GM12878 (cell line): ENCODE results near the gene PPP5C. TPM values are rescaled to one million over a fixed set of nuclear protein-coding genes. Genes with fewer than 3 reads are reported as not detected.

Source experiments
- ATAC-seq: fragments of 200-7000 bp; cut with Tn5 transposase; 3 replicates; pipeline ENCODE4 v1.9.1; 2020; ENCODE audit warnings: mild to moderate bottlenecking, moderate library complexity
- BruUV-seq: library from RNA; stranded (reverse); fragments of 400-500 nt; replicated peaks from 2 replicates; lab custom pipeline; 2021; lab: Mats Ljungman, UMichigan
- CTCF ChIA-PET: fragments of 300-600 bp; sonication (Branson Sonifier 250); formaldehyde crosslinking; extraction: SDS; loops from one replicate; lab custom pipeline; 2021; ENCODE audit warnings: inconsistent platforms; lab: Yijun Ruan, JAX
- POLR2A ChIA-PET: fragments of 350-600 bp; formaldehyde crosslinking; extraction: SDS; loops from one replicate; lab custom pipeline; 2021; ENCODE audit warnings: inconsistent platforms; lab: Charles Lee
- RAD21 ChIA-PET: fragments of 300-600 bp; sonication (Branson Sonifier 250); formaldehyde crosslinking; loops from one replicate; lab custom pipeline; 2023; ENCODE audit warnings: antibody characterized with exemption; ENCODE audit not compliant: unreplicated experiment; lab: Charles Lee
- SMC1A ChIA-PET: fragments of 300-600 bp; sonication (Branson Sonifier 250); formaldehyde crosslinking; loops from one replicate; lab custom pipeline; 2023; ENCODE audit not compliant: unreplicated experiment, uncharacterized antibody; lab: Charles Lee
- DNase-seq: peaks from one replicate; pipeline ENCODE4 v3.0.0-alpha.2; 2011; ENCODE audit warnings: low read depth, low spot score
- FAIRE-seq: peaks from 3 replicates; lab custom pipeline; 2011; peaks lifted over from hg19 to GRCh38; lab: Jason Lieb, UNC
- H2AFZ ChIP-seq: 2 replicates; pipeline ENCODE4 v1.6.0; 2011; ENCODE audit warnings: low read depth, low read length, control low read depth; ENCODE audit not compliant: control insufficient read depth
- H3K27ac ChIP-seq: 2 replicates; pipeline ENCODE4 v1.5.1; 2011; ENCODE audit warnings: control low read depth; ENCODE audit not compliant: control insufficient read depth, insufficient read depth
- H3K27me3 ChIP-seq, 2 experiments: replicated peaks in 1 of 2; 2 replicates each; pipeline versions ENCODE4 v1.6.0 to v1.6.1; 2011; ENCODE audit warnings: low read length in 1 of 2; ENCODE audit not compliant: control insufficient read depth in 2 of 2, insufficient read depth in 2 of 2
- H3K36me3 ChIP-seq, 2 experiments: 2 replicates each; pipeline ENCODE4 v1.5.1; 2011; ENCODE audit warnings: low read length in 1 of 2; ENCODE audit not compliant: control insufficient read depth in 2 of 2, insufficient read depth in 2 of 2
- H3K4me1 ChIP-seq: 2 replicates; pipeline ENCODE4 v1.6.1; 2011; ENCODE audit warnings: mild to moderate bottlenecking, low read length, moderate library complexity, mixed read lengths; ENCODE audit not compliant: control insufficient read depth, insufficient read depth
- H3K4me2 ChIP-seq: 2 replicates; pipeline ENCODE4 v1.6.0; 2011; ENCODE audit warnings: control low read depth; ENCODE audit not compliant: control insufficient read depth, insufficient read depth
- H3K4me3 ChIP-seq: fragments of 200-600 bp; sonication (generic); 2 replicates; pipeline ENCODE4 v1.5.1; 2016
- H3K79me2 ChIP-seq: 2 replicates; pipeline ENCODE4 v1.6.0; 2011; ENCODE audit warnings: low read length; ENCODE audit not compliant: control insufficient read depth, insufficient read depth
- H3K9ac ChIP-seq: 2 replicates; pipeline ENCODE4 v1.8.0; 2011; ENCODE audit warnings: low read length, control low read depth, mixed read lengths; ENCODE audit not compliant: control insufficient read depth, insufficient read depth
- H3K9me3 ChIP-seq: replicated peaks from 3 replicates; pipeline ENCODE4 v1.5.1; 2011; ENCODE audit warnings: mild to moderate bottlenecking, low read length; ENCODE audit not compliant: control insufficient read depth, insufficient read depth
- H4K20me1 ChIP-seq: 2 replicates; pipeline ENCODE4 v1.6.0; 2011; ENCODE audit not compliant: control insufficient read depth, insufficient read depth
- GABPA ChIP-seq: IDR thresholded peaks from 2 replicates; pipeline ENCODE4 v1.6.1; 2014; ENCODE audit warnings: antibody characterized with exemption, low read depth, mild to moderate bottlenecking, inconsistent platforms
- NRF1 ChIP-seq: conservative IDR thresholded peaks from 2 replicates; pipeline ENCODE4 v1.6.1; 2011; ENCODE audit warnings: mild to moderate bottlenecking, low read depth, low read length, improper control_type of control experiment
- WGBS: methylation state at CpG from one replicate; pipeline ENCODE4 v1.1.6; 2016; ENCODE audit warnings: low lambda C conversion rate; ENCODE audit not compliant: insufficient replicate concordance, insufficient coverage; ENCODE audit errors: missing lambda C conversion rate; 5-methylcytosine and 5-hydroxymethylcytosine counted together
- in situ Hi-C: fragments of 300-500 bp; cut with MboI; formaldehyde crosslinking; loops from 9 replicates; pipeline ENCODE4 v1.14.3; 2018; ENCODE audit warnings: mixed read lengths
- intact Hi-C: fragments of 100-400 bp; cut with micrococcal nuclease; formaldehyde crosslinking; loops from one replicate; pipeline ENCODE4 v1.14.2; 2022; ENCODE audit not compliant: unreplicated experiment
- polyA plus RNA-seq, 11 experiments: library from polyadenylated mRNA; depleted of rRNA in 4 of 11; unstranded in 6 of 11; stranded (reverse) in 5 of 11; fragments of >200 nt; fragmentation: Nextera tagmentation in 4 of 11; fragmentation: Illumina TruSeq in 1 of 11; extraction: Ambion mirVana in 4 of 11; extraction: Trizol in 1 of 11; gene quantifications; 1 replicate in 1 of 11; 2 replicates in 10 of 11; pipeline versions ENCODE4 v1.2.1 to v1.2.3, GENCODE V29; 2011 to 2016; ENCODE audit warnings: inconsistent platforms in 2 of 11, missing spikeins in 2 of 11, low read depth in 1 of 11
- total RNA-seq, 4 experiments: library from RNA; depleted of rRNA in 3 of 4; stranded (reverse); fragments of >200 nt in 3 of 4; fragmentation: Illumina TruSeq in 1 of 4; extraction: Trizol in 1 of 4; gene quantifications; 2 replicates each; pipeline versions ENCODE4 v1.2.1 to v1.2.3, GENCODE V29; 2013 to 2021
- TF ChIP-seq, protein P1 (sequence below): fragments of 450-650 bp; IDR thresholded peaks from 2 replicates; pipeline ENCODE4 v1.6.1; 2017; ENCODE audit warnings: mild to moderate bottlenecking, moderate library complexity
- TF ChIP-seq, protein P2 (sequence below): IDR thresholded peaks from 2 replicates; pipeline ENCODE4 v1.6.1; 2011; ENCODE audit warnings: borderline replicate concordance, low read depth, mild to moderate bottlenecking, moderate library complexity, low read length; ENCODE audit not compliant: insufficient read depth, poor library complexity, severe bottlenecking
- TF ChIP-seq, protein P3 (sequence below), 3 experiments: IDR thresholded peaks in 2 of 3; conservative IDR thresholded peaks in 1 of 3; 2 replicates each; pipeline ENCODE4 v1.5.1; 2011; ENCODE audit warnings: low read depth in 3 of 3, low read length in 3 of 3, mild to moderate bottlenecking in 3 of 3, control low read depth in 2 of 3, moderate library complexity in 2 of 3, inconsistent platforms in 1 of 3, mixed read lengths in 1 of 3; ENCODE audit not compliant: control insufficient read depth in 2 of 3, insufficient read depth in 1 of 3; ENCODE audit errors: extremely low read depth in 1 of 3
- TF ChIP-seq, protein P4 (sequence below): IDR thresholded peaks from 2 replicates; pipeline ENCODE4 v1.6.1; 2011; ENCODE audit warnings: mild to moderate bottlenecking, low read depth, low read length, moderate library complexity; ENCODE audit not compliant: insufficient replicate concordance
- TF ChIP-seq, protein P5 (sequence below): fragments of 450-650 bp; IDR thresholded peaks from 2 replicates; pipeline ENCODE4 v1.6.1; 2017; ENCODE audit warnings: mild to moderate bottlenecking

Gene PPP5C
- total and polyA plus RNA-seq, 10 of the 15 experiments (the other 5 are each of a cell fraction or from before 2014, with no cell fraction given) = 1.1 to 154 (median 94.5) TPM

DNA sequence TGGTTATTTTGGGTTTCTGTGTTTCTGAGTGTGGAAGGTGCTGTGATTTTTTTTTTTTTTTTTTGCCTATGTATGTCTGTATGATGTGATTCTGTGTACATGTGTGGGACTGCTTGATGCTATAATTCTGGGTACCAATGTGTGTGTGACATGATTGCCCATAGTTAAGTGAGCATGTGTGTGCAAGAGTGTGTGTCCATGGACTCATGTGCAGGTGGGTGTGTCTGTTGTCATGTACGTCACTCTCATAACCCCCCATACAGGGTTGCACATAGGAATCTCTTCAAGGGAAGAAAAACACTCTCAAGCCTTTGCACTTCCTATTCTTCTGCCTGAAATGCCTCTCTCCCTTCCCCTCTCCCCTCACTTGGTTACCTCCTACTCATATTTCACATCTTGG is 2.5 kb upstream of the PPP5C start:
- Histone ChIP-seq H4K20me1 (no peaks in the 10 kb centered on the region), H3K27me3 (no peaks in the 10 kb centered on the region), H3K9ac (no peak overlapping the region), H3K36me3 (no peaks in the 10 kb centered on the region), H3K4me3 (no peak overlapping the region), H3K9me3 (no peaks in the 10 kb centered on the region), H3K27ac (no peak overlapping the region), H2AFZ (no peak overlapping the region), H3K4me2 (no peak overlapping the region), H3K79me2 (peaks cover 23% of the 10 kb centered on the region), H3K4me1 (peaks cover 14% of the 10 kb centered on the region)
- ChIA-PET SMC1A (no interaction called here), RAD21 (no interaction called here), CTCF (no interaction called here), POLR2A (no interaction called here)
- in situ Hi-C loops (no loop called here), intact Hi-C loops (no loop called here)
- no peak for ATAC-seq
- TF ChIP-seq GABPA (no peak), NRF1 (no peak)
- TF ChIP-seq, protein P1, sequence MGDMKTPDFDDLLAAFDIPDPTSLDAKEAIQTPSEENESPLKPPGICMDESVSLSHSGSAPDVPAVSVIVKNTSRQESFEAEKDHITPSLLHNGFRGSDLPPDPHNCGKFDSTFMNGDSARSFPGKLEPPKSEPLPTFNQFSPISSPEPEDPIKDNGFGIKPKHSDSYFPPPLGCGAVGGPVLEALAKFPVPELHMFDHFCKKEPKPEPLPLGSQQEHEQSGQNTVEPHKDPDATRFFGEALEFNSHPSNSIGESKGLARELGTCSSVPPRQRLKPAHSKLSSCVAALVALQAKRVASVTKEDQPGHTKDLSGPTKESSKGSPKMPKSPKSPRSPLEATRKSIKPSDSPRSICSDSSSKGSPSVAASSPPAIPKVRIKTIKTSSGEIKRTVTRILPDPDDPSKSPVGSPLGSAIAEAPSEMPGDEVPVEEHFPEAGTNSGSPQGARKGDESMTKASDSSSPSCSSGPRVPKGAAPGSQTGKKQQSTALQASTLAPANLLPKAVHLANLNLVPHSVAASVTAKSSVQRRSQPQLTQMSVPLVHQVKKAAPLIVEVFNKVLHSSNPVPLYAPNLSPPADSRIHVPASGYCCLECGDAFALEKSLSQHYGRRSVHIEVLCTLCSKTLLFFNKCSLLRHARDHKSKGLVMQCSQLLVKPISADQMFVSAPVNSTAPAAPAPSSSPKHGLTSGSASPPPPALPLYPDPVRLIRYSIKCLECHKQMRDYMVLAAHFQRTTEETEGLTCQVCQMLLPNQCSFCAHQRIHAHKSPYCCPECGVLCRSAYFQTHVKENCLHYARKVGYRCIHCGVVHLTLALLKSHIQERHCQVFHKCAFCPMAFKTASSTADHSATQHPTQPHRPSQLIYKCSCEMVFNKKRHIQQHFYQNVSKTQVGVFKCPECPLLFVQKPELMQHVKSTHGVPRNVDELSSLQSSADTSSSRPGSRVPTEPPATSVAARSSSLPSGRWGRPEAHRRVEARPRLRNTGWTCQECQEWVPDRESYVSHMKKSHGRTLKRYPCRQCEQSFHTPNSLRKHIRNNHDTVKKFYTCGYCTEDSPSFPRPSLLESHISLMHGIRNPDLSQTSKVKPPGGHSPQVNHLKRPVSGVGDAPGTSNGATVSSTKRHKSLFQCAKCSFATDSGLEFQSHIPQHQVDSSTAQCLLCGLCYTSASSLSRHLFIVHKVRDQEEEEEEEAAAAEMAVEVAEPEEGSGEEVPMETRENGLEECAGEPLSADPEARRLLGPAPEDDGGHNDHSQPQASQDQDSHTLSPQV = no peak
- TF ChIP-seq, protein P2, sequence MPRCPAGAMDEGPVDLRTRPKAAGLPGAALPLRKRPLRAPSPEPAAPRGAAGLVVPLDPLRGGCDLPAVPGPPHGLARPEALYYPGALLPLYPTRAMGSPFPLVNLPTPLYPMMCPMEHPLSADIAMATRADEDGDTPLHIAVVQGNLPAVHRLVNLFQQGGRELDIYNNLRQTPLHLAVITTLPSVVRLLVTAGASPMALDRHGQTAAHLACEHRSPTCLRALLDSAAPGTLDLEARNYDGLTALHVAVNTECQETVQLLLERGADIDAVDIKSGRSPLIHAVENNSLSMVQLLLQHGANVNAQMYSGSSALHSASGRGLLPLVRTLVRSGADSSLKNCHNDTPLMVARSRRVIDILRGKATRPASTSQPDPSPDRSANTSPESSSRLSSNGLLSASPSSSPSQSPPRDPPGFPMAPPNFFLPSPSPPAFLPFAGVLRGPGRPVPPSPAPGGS = peak; percentile 91
- TF ChIP-seq, protein P3, sequence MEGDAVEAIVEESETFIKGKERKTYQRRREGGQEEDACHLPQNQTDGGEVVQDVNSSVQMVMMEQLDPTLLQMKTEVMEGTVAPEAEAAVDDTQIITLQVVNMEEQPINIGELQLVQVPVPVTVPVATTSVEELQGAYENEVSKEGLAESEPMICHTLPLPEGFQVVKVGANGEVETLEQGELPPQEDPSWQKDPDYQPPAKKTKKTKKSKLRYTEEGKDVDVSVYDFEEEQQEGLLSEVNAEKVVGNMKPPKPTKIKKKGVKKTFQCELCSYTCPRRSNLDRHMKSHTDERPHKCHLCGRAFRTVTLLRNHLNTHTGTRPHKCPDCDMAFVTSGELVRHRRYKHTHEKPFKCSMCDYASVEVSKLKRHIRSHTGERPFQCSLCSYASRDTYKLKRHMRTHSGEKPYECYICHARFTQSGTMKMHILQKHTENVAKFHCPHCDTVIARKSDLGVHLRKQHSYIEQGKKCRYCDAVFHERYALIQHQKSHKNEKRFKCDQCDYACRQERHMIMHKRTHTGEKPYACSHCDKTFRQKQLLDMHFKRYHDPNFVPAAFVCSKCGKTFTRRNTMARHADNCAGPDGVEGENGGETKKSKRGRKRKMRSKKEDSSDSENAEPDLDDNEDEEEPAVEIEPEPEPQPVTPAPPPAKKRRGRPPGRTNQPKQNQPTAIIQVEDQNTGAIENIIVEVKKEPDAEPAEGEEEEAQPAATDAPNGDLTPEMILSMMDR (IDR thresholded peaks at IDR 0.05 in 2 of 3, conservative IDR thresholded peaks at IDR 0.05 in 1 of 3; ENCODE audit: control insufficient read depth in 2 of 3, extremely low read depth in 1 of 3, insufficient read depth in 1 of 3, low read depth in 3 of 3, low read length in 3 of 3) = no peak
- TF ChIP-seq, protein P4, sequence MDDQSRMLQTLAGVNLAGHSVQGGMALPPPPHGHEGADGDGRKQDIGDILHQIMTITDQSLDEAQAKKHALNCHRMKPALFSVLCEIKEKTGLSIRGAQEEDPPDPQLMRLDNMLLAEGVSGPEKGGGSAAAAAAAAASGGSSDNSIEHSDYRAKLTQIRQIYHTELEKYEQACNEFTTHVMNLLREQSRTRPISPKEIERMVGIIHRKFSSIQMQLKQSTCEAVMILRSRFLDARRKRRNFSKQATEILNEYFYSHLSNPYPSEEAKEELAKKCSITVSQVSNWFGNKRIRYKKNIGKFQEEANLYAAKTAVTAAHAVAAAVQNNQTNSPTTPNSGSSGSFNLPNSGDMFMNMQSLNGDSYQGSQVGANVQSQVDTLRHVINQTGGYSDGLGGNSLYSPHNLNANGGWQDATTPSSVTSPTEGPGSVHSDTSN = peak; percentile 28
- TF ChIP-seq, protein P5, sequence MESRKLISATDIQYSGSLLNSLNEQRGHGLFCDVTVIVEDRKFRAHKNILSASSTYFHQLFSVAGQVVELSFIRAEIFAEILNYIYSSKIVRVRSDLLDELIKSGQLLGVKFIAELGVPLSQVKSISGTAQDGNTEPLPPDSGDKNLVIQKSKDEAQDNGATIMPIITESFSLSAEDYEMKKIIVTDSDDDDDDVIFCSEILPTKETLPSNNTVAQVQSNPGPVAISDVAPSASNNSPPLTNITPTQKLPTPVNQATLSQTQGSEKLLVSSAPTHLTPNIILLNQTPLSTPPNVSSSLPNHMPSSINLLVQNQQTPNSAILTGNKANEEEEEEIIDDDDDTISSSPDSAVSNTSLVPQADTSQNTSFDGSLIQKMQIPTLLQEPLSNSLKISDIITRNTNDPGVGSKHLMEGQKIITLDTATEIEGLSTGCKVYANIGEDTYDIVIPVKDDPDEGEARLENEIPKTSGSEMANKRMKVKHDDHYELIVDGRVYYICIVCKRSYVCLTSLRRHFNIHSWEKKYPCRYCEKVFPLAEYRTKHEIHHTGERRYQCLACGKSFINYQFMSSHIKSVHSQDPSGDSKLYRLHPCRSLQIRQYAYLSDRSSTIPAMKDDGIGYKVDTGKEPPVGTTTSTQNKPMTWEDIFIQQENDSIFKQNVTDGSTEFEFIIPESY = no peak
- DNase-seq = no peak
- no peak for FAIRE-seq
- 67% methylated on average over 1 of the region's 1 CpG for WGBS
- no TSS peak for BruUV-seq
